Measurements from ENCODE around the gene PRDM16. TPM values are rescaled to one million over a fixed set of nuclear protein-coding genes. Genes with fewer than 3 reads are reported as not detected.

PRDM16 gene
- total RNA-seq, 1 donor from 2014 or later = not detected

GRCh38 chr1:3067671-3068563, 1.1 kb upstream of the PRDM16 start:
- no peak for DNase-seq (ENCODE audit: low read depth)

DNA sequence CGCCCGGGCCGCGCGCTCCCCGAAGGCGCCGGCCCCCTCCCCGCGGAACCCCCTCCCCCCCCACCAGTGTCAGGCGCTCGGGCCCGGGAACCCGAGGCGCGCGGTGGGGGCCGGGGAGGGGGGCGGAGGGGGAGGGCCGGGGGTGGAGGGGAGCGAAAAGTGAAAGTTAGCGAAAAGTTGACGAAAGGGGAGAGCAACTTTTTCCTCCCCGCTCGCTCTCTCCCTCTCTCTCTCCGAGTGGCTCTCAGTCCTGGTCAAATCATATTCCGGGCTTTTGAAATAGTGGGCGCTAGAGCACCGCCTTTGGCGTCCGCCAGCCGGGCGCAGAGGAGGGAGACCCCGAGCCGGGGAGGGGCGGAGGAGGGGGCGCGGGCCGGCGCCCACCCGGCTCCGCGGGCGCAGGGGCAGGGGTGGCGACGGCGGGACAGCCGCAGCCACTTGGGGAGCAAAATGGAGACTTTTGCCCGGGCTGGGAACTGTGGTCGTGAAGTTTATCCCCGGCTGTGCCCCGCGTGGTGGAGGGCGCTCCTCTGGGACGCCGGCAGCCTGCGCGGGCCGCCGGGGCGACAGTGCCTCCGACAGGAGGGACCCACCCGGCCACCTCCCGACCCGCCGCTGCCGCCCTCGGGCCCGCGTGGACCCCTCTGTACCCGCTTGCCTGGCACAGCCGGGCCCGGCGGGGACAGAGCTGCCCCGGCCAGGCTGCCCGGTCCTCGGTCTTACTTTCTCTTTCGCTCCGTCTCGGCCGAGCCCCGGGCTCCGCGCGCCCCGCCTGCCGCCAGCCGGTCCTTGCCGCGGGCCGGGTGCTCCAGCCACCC, 697 bp downstream of the PRDM16 start:
- DNase-seq (ENCODE audit: low read depth) = no peak

- no peak for DNase-seq (ENCODE audit: low read depth)
Measured at GRCh38 chr1:3070309-3070643, 1.3 kb downstream of the PRDM16 start.

GRCh38 chr1:3070644-3071564, 1.9 kb downstream of the PRDM16 start:
- DNase-seq (ENCODE audit: low read depth) = no peak

DNA sequence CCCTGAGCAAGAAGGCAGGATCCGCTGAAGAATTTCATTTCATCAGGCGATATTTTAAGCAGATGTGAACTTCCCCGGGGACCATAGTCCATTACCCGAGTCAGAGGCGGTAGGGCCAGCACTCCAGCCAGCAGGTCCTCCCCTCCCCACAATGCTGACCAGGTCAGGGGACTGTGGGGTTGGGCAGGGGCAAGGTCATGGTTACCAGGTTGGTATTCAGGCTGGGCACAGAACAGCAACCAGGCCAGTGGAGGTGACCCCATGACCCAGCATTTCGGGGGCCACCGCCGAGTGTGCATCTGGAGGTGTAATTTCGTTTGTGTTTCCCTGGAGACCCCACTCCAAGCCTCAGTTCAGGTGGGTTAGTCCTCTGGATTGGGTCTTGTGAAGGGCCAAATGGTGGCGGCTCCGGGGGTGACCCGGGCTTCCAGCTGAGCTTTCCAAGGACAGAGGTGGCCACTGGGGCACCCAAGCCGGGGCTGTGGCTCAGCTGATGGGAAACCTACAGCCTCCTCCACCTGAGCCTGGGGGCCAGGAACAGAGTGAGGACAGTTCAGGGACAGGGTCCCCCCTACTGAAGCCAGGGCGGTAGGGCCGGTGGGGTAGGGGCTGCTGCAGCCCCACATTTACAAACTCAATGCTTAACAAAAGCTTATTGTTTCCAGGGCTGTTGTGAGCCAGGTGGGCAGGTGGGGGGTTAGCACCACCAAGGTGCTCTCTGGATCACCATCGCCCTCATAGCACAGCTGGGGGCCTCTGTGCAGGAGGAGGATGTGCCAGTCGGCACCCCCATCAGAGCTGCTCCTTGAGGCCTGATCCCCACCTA, 2.8 kb downstream of the PRDM16 start:
- no peak for DNase-seq (ENCODE audit: low read depth)

GRCh38 chr1:3072391-3073185, 3.6 kb downstream of the PRDM16 start:
- DNase-seq (ENCODE audit: low read depth) = no peak

- DNase-seq (ENCODE audit: low read depth) = no peak
Measured at GRCh38 chr1:3073186-3073488, 4.1 kb downstream of the PRDM16 start.

DNA sequence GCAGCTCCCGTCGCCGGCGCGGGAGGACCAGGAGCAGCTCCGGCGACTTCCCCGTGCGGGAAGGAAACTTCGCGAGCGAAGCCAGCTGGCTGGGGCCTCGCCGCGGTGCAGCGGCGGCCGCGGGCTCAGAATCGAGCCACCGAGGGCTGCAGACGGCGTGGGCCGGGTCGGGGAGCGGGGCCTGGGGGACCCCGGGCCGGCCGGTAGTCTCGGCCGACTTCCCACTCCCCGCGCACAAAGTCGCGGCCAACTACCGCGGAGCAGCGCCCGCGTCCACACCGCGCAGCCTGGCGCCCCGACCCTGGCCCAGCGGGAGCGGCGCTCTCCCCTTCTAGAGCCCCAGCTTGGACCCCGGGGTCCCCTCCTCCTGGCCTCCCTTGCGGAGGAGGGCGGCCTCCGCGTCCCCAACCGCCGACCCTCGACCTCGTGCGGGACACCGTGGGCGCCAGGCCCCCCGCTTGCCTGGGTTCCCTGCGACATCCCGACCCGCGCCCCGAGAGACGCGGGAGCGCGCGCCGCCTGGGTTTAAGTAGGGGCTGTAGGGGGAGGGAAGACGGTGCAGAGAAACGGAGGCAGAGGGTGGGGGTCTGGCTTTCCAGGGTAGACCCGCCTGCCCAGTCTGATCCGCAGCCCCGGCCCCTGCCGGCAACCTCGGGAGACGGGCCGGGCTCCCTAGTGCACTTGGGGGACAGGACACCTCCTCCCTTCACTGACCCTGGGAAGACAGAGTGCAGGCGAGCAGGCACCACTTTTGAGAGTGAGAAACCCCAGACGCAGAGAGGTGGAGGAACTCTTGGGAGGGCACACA, 4.7 kb downstream of the PRDM16 start:
- no peak for DNase-seq (ENCODE audit: low read depth)

- DNase-seq (ENCODE audit: low read depth) = no peak
Measured at GRCh38 chr1:3074297-3074741, 5.3 kb downstream of the PRDM16 start.

DNA sequence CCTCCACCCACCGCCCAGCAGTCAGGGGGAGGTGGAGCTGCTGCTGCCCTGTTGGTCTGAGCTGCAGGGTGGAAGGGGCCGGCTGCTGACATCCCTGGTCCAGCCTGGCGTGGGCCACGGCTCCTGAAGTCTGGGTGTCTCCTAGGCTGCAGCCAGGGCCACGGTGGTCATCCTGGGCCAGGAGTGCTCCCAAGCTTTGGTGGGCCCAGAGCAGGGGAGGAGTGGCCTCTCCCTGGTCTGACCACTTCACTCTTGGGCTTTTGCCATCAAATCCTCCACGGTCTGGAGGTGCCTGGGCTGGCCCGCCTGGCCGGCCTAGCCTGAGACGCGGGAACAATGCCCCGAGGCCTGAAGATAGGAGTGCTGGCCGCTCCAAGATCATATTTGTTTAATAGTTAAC, 5.8 kb downstream of the PRDM16 start:
- DNase-seq (ENCODE audit: low read depth) = no peak

GRCh38 chr1:3075666-3076362, 6.8 kb downstream of the PRDM16 start:
- DNase-seq (ENCODE audit: low read depth) = no peak

- no peak for DNase-seq (ENCODE audit: low read depth)
Measured at GRCh38 chr1:3076363-3076740, 7.3 kb downstream of the PRDM16 start.

DNA sequence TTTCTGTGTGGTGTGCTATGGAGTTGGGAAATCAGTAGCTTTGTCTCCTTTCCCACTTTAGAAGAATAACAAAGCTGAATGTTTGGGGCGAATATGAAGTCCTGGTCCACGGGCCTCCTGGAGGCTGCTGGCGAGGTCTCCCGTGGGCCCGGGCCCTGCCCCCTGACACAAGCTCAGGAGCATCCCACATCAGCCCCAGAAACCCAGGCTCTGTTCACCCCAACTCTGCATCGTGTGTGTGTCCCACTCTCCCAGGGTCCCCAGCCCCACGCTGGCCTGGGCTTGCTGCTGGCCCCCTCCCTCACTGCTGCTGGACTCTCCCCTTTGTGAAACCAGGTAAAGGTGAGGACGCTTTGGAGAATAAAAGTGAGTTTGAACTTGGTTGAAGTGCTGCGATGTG, 8.1 kb downstream of the PRDM16 start:
- no peak for DNase-seq (ENCODE audit: low read depth)

DNA sequence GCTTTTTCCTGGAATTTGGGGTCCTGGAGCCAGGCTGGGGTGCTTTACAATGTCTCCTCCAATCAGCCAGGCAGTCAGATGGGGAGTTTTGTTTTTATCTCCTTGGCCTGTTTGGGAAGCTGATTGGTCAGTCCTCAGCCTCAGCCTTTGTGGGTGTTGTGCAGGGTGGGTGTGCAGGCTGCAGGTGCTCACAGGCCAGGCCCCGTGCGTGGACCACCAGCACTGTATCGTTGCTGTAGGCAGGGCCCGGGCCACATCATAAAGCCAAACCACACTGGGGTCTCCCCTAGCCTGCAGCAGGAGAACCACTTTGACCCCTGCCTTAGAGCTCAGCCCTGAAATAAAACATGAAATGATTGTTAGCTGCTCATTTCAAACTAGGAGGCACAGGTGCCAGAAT, 8.6 kb downstream of the PRDM16 start:
- no peak for DNase-seq (ENCODE audit: low read depth)

DNA sequence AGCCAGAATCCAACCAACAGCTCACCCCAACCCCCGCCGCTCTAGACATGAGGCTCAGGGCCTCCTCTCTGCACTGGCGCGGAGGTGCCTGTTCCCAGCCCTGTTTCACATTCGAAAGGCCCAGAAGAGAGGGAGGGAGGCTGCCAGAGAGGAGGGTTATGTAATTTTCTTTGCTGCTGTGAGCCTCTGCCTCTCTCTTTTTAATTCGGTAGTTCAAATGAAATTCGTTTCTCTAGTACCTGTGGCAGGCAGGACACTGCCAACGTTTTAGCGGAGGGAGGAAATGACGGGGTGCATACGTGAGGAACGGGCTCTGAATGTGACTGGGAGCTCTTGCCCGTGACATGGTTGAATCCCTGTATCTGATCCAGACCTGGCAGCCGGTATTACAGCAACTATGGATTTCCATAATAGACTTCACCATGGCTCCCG, 9.4 kb downstream of the PRDM16 start:
- no peak for DNase-seq (ENCODE audit: low read depth)

GRCh38 chr1:3078871-3079270, 9.9 kb downstream of the PRDM16 start:
- no peak for DNase-seq (ENCODE audit: low read depth)

- DNase-seq (ENCODE audit: low read depth) = no peak
Measured at GRCh38 chr1:3079381-3080052, 10.5 kb downstream of the PRDM16 start.
